ENCODE measurements around the gene PCDH10.

GRCh38 chr4:133145241-133145640 is 3.9 kb upstream of the PCDH10 start:
- TF ChIP-seq POLR2A (IDR thresholded peaks at IDR 0.05; ENCODE audit: low read length) (no peak), GATA1 (IDR thresholded peaks at IDR 0.05; ENCODE audit: low read depth, low read length) (no peak)
